Umbilical cord (tissue), 2 donors: ENCODE results near the gene TUBAL3. TPM values are rescaled to one million over a fixed set of nuclear protein-coding genes. Genes with fewer than 3 reads are reported as not detected.

ENCODE experiments used
- DNase-seq: peaks from one replicate; pipeline ENCODE4 v3.0.0-alpha.2; 2015; ENCODE audit warnings: low spot score
- total RNA-seq: library from RNA; depleted of rRNA; stranded (reverse); fragments of >200 nt; gene quantifications from one replicate; pipeline ENCODE4 v1.2.3, GENCODE V29; 2014; ENCODE audit warnings: low replicate concordance; ENCODE audit not compliant: insufficient read depth

Gene TUBAL3
- total RNA-seq = not detected

GRCh38 chr10:5404208-5405041 lies at the start of gene TUBAL3:
Gene TUBAL3 (minus strand): TSS chr10:5404828. CDS start chr10:5404792, 36 bp downstream.
- no peak for DNase-seq

DNA sequence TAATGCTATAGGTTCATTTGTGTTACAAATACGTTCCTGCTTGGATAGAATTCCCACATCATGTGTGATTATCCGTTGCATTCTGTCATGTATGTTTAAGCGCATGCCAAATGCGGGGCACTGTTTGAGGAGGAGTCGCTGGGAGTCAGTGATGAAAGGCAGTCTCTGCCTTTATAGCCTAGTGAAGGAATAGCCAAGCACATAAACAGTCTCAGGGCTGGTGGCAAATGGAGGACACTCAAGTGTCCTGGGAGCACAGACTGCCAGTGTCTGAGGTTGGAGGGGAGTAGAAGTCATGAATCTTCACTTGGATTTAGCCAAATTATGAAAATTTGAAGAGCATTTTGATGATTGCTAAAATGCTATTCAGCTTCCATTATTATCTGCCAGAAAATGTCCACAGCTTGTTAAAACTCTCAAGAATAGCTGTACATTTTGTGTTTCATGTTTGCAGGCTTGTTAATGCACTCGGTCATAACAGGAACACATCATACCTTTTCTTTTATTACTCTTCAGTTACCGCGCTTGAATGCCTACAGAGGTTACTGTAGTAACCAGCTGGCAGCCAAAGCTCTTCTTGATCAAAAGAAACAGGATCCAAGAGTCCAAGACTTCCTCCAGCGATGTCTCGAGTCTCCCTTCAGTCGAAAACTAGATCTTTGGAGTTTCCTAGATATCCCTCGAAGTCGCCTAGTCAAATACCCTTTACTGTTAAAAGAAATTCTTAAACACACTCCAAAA lies 49.3 kb upstream of the TUBAL3 start:
- no peak for DNase-seq

- peak; percentile 23 for DNase-seq
These were observed 46.2 kb upstream of the TUBAL3 start for GRCh38 chr10:5450605-5451384.

- DNase-seq = peak; percentile 78
These were observed 45.2 kb upstream of the TUBAL3 start for GRCh38 chr10:5449823-5450222.

- DNase-seq = no peak
These were observed 44.6 kb upstream of the TUBAL3 start for GRCh38 chr10:5449227-5449626.

DNA sequence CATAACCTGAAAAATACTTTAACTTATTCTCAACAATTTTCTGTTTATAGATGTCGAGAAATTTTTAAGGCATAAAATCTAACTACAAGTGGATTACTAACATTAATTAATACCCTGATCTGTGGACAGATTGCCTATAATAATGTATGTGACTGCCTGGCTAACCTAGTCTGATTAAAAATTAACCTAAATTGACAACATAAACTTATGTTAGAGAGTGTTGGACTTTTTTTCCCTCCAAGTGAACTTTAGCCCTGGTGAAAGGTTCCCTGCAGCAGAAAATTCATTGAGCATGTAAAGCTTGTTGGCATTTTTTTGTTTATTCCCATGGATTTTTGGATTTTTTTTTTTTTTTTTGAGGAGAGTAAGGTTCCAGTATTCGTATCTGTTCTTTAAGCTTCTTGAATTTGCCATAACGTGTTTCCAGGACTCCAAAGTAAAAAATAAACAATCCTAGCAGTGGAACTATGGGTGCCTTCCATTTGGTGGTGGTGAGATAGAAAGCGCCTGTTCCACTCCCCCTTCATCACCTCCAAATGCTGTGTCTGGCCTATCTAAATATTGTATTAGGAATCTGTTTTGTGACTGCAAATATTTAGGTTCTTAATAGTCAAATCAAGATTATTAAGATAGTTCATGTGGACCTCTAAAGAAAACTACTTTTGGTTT lies 43.8 kb upstream of the TUBAL3 start:
- no peak for DNase-seq

GRCh38 chr10:5447611-5448071 lies 43.0 kb upstream of the TUBAL3 start:
- no peak for DNase-seq

- peak; percentile 47 for DNase-seq
These were observed 42.4 kb upstream of the TUBAL3 start for GRCh38 chr10:5447056-5447455.

DNA sequence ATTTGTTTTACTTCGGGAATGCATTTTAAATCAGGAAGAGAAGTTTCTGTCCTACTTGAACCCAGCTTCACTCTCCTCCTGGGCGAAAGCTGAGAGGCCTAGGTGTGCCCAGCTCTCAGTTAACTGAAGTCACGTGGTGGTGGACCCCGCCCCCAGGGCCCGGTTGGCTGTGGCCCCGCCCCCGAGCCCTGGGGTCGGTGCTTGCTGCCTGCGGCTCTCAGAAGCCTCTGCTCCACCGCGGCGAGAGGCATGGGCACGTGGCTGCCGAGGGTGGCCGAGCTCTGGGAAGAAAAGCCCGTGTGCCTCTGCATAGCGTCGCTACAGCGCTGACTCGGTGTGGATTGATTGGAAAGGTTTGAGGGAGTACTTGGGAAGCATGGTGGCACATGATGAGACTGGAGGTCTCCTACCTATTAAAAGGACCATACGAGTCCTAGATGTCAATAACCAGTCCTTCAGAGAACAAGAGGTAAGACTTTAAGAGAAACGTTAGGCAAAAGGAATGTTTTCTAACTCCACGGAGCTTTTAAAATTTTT lies 41.8 kb upstream of the TUBAL3 start:
- DNase-seq = peak; percentile 95

- DNase-seq = no peak
These were observed 40.4 kb upstream of the TUBAL3 start for GRCh38 chr10:5445006-5445405.

- no peak for DNase-seq
These were observed 38.8 kb upstream of the TUBAL3 start for GRCh38 chr10:5443429-5443828.

DNA sequence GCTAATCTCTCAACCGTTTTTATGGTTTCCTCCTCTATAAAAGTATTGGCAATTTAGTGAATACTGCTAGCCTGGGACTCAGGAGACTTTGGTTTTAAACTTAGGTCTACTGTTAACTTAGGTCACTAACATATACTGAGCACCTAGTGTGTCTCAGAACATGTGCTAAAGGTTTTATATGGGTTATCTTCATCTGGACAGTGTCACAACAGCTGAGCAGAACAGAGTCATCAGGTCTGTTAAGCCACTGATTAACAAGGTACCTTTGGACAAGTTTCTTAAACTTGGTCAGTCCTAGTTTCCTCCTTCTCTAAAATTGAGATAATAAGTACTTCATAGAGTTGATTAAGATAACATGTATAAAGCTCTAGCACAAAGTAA lies 38.4 kb upstream of the TUBAL3 start:
- DNase-seq = no peak

- DNase-seq = peak; percentile 59
These were observed 37.7 kb upstream of the TUBAL3 start for GRCh38 chr10:5442065-5442989.

GRCh38 chr10:5441106-5441505 lies 36.5 kb upstream of the TUBAL3 start:
- DNase-seq = no peak

- DNase-seq = no peak
These were observed 35.6 kb upstream of the TUBAL3 start for GRCh38 chr10:5440206-5440605.

DNA sequence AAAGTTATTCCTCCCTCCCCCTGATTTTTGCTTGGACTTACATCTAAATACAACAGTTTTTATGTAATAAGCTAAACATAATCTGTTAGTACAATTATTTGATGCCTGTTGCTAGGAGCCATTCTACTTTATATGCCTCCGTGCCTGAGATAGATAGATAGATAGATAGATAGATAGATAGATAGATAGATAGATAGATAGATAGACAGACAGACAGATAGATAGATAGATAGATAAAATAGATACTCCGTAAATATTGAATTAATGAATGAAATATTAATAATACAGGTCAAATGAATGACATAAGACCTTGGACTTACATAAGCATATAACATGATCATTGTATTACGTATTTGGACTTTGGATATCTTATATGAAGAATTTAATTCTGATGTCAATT lies 30.7 kb upstream of the TUBAL3 start:
- DNase-seq = no peak

GRCh38 chr10:5434017-5434753 lies 29.6 kb upstream of the TUBAL3 start:
- peak; percentile 27 for DNase-seq

DNA sequence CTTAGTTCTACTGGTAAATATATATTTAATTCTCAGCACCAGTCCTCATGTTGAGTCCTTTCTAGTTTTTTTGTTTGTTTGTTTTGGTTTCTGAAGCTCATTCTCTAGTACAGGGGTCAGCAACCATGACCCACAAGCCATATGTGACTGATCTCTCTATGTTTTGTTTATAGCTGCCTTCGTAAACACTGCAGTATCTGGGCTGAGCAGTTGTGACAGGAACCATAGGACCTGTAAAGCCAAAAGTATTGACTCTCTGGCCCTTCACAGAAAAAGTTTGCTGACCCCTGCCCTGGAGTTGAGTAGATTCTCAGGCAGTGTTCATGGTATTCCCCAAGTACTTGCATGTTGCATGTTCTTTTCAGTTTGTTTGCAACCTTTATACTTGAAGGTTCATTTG lies 28.6 kb upstream of the TUBAL3 start:
- no peak for DNase-seq

DNA sequence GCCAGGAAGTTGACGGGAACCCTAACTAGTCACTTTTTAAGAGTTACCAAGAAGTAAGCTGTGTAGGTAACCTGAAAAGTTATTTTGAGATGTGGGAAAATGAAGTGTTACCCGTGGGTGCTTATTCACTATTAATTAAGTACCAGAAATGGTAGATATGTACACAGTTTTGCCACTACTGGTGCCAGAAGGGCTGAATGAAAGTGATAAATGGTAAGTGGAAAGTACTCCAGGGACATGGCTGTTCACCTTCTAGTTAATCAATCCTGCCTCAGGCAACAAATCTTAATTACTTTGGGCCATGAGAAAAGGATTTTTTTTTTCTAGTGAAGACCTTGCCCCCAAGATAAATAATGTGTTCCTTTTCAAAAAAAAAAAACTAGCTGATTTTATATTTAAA lies 23.5 kb upstream of the TUBAL3 start:
- no peak for DNase-seq
